ENCODE measurements around the gene TDRD12.

The TDRD12 gene

DNA sequence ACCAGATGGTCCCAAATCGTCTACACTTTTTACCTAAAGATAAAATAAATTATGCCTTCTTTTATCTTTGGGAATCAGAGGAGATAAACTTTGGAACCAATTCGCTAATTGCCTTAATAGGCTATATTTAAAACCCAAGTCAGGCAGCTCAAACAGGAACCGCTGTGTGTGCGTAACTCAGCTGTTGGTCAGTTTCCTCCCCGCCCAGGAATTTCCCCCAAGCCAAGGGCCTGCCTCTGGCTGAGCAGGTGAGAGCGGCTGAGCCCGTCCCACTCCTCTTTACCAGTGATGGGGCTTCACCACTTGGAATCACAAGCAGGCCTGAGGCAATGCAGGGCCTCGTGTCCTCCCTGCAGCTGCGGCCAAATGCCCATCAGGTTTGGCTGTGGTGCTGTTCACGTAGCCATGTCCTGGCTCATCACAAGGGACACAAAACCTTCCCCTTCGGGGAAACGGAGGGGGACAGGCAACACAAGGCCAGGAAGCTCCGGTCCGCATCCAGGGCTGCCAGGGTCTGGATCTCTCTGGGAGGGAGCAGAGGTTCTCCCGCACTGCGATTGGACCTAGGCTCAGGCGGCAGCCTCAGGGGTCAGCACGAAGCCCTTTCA is 150.5 kb downstream of the TDRD12 start:
- no peak for FAIRE-seq

DNA sequence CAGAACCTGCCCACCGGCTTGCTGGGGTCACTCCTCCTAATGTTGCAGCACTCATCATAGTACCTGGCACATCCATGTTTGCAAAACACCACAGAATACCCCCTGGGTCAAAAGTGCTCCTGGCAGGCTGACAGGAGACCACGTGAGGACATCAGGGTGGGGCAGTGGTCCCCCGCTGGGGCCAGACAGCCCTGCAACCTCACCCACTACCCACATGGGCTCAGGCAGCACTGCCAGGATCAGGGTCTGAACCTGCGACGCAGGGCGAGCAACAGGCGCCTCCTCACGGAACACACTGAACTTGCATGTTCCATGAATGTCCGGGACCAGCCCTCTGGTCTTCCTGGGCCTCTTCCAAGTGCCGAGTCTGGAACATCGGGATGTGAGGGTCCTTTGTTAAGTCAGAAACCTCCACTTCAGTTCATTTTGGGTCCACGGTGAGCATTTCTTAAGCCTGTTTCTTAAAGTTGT is 151.4 kb downstream of the TDRD12 start:
- FAIRE-seq = no peak

DNA sequence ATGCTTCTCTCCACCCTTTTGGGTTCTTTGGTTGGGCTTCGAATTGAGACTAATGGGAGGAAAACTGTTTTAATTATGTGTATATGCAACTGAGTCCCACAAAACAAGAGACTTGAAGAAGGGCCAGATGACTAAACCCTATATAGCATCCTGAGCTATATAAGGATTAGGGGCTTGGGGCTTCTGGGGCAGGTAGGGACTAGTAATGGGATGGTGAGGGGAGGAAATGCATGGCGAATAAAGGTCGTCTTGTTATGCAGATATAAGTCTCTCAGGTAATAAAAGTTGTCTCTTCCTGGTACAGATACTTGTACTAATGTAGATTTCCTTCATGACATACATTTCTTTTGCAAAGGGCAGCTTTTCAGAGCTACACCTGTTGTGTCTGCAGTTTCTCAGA is 152.8 kb downstream of the TDRD12 start:
- no peak for FAIRE-seq

DNA sequence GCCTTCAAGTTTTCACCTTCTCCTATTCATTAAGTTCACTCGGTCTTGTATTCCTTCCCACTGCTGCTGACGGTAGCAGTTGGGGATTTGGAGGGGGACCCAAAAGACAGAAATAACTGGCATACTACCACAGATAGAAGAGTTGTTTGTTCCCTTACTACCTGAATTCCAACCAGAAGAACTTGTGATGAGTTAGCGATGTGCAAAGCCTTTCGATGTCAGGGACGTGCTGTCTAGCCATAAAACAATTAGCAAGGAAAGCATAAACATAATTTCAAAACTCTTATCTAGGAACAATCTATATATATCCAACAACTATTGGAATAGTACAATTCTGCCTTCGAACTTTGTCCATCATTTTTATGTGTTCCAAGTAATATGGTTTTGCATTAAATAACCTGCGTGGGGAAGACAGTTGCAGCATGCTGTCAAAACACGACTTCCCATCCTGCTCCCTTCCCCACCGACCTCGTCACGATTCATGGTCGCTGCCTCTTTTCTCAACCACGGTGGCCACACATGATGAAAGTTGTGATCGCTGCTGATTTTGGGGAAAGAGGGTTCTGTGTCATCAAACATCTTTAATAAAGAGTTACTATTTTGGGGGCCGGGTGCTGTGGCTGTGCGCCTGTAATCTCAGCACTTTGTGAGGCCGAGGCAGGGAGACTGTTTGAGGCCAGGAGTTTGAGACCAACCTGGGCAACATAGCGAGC is 153.8 kb downstream of the TDRD12 start:
- no peak for FAIRE-seq

GRCh38 chr19:32874605-32875004 is 155.0 kb downstream of the TDRD12 start:
- FAIRE-seq = no peak

GRCh38 chr19:32875428-32875827 is 155.9 kb downstream of the TDRD12 start:
- FAIRE-seq = no peak

GRCh38 chr19:32876236-32876918 is 156.8 kb downstream of the TDRD12 start:
- no peak for FAIRE-seq

- no peak for FAIRE-seq
Measured at GRCh38 chr19:32876919-32877285, 157.3 kb downstream of the TDRD12 start.

All from islet of Langerhans (tissue), 1 donor.